GM20000 (cell line): Measurements from ENCODE around the gene CYP27A1.

Source experiments
- DNase-seq: peaks from one replicate; pipeline ENCODE4 v3.0.0; 2012; ENCODE audit warnings: low spot score
- TF ChIP-seq, protein P1 (sequence below): IDR thresholded peaks from 2 replicates; pipeline ENCODE4 v1.5.1; 2012; ENCODE audit warnings: mild to moderate bottlenecking, control low read depth; ENCODE audit errors: extremely low read depth, missing control alignments

CYP27A1 gene

DNA sequence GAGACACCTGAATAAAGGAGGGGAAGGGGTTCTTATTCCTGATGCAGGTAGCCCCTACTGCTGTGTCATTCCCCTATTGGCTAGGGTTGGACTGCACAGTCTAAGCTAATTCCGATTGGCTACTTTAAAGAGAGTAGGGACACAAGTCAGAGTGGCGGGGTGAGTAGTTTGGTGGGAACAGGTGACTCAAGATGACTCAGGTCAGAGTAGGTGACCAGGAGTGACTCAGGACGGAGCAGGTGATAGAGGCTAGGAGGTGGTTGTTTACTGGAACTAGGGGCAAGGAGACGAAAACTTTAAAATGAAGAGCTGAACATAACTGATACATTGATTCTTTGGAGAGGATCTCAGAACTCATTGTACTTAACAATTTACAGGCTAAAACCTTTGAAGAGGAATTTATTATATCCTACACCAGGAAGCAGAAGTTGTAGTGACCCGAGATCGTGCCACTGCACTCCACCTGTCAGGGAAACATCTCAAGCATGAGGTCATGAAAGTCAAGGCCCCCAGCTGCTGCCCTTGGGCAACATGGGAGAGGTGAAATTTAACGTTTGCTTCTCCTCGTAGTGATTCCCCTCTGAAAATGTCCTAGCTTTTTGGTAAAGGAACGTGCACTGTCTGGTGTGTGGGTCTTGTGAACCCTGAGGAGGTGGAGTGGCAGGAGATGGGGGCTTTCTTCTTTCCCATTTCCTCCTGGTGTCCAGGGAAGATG, 4.5 kb upstream of the CYP27A1 start:
- DNase-seq, result no peak
- TF ChIP-seq, protein P1, sequence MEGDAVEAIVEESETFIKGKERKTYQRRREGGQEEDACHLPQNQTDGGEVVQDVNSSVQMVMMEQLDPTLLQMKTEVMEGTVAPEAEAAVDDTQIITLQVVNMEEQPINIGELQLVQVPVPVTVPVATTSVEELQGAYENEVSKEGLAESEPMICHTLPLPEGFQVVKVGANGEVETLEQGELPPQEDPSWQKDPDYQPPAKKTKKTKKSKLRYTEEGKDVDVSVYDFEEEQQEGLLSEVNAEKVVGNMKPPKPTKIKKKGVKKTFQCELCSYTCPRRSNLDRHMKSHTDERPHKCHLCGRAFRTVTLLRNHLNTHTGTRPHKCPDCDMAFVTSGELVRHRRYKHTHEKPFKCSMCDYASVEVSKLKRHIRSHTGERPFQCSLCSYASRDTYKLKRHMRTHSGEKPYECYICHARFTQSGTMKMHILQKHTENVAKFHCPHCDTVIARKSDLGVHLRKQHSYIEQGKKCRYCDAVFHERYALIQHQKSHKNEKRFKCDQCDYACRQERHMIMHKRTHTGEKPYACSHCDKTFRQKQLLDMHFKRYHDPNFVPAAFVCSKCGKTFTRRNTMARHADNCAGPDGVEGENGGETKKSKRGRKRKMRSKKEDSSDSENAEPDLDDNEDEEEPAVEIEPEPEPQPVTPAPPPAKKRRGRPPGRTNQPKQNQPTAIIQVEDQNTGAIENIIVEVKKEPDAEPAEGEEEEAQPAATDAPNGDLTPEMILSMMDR, result no peak

DNA sequence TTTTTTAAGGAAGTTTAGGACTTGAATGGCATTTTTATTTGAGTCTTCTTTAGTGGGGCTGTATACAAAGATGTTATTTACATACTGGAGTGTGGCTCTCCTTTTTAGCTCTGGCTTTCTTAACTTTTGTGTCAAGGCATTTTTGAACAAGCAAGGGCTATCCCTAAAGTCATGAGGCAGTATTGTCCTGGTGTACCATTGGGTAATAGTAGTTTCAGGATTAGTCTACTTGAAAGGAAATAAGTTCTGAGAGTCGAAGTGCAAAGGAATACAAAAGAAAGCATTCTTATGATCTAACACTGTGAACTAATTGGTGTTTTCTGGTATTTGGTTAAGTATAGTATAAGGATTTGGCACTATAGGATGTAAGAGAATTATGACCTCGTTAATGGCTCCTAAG, 1.9 kb upstream of the CYP27A1 start:
- TF ChIP-seq, protein P1, result no peak
- DNase-seq, result no peak

DNA sequence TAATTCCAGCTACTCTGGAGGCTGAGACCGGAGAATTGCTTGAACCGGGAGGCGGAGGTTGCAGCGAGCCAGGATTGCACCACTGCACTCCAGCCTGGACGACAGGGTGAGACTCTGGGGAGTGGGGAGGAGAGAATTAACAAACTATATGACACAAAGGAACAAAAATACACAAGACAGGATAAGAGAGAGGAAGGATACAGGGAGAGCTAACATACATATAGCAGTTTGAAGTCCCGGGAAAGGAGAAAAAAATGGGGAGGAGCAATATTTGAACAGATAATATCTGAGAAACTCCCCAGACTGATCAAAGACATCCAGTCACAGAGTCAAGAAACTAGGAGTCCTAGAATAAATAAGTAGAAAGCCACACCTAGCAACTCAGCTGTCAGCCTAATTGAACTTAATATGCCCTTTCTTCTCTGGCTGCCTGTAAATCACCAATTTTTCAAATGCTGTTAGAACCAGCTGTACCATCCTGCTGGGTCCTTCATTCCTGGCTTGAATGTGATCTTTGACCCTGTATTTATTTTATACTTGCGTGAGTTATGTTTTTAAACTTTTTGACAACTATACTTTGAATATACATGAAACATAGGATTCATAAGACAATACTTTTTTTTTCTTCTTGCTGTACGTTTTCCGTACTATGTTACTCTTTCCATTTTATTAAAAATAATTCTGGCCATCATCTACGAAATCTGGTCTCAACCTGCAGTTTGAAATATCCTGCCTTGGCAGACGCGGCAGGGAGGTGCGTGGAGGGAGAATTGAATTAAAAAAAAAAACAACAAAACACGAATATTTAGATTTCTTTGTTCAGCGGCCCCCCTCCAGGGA, 876 bp upstream of the CYP27A1 start:
- TF ChIP-seq, protein P1, result no peak
- no peak for DNase-seq

DNA sequence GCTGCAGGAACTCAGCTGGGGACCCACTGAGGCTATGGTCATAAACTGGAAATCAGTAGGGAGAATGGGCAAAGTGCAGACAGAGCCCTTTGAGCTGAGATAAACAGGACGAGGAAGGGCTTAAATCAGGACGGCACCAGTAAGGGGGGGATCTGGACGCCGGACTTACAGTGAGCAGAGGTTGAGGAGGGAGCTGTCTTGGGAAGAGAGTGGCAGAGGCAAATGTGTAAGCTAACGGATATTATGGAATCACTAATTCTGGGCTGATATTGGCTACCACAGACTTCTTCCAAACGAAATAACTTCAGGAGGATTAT, 539 bp downstream of the CYP27A1 start:
- TF ChIP-seq, protein P1, result no peak
- no peak for DNase-seq

DNA sequence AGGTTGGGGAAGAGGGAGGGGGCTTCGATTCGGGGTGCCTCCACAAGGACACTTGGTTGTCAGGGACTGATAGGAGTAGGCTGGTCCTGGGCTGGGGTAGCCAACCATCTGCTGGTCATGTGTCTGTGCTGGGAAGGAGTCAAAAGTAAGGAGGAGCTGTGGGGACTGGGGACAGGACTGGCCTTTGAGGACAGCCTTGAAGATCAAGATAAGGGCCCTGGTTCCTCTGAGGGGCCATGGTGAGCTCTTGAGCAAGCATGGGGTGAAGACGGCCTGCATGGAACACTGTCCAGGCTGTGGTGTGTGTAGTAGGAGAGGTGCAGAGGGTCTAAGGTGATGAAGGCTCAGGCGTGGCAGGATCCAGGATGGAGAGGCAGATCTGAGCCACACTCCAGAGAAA, 1.7 kb downstream of the CYP27A1 start:
- no peak for DNase-seq
- TF ChIP-seq, protein P1, result no peak

DNA sequence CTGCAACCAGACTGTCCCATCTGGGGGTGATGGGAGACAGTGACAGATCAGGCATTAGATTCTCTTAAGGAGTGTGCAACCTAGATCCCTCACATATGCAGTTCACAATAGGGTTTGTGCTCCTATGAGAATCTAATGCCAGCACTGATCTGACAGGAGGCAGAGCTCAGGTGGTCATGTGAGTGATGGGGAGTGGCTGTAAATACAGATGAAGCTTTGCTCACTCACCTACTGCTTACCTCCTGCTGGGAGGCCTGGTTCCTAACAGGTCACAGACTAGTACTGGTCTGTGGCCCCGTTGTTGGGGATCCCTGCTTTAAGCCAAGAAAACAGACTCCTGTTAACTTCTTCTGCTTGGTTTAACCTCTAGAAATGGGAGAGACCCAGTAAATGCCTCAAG, 3.2 kb downstream of the CYP27A1 start:
- no peak for DNase-seq
- TF ChIP-seq, protein P1, result no peak

DNA sequence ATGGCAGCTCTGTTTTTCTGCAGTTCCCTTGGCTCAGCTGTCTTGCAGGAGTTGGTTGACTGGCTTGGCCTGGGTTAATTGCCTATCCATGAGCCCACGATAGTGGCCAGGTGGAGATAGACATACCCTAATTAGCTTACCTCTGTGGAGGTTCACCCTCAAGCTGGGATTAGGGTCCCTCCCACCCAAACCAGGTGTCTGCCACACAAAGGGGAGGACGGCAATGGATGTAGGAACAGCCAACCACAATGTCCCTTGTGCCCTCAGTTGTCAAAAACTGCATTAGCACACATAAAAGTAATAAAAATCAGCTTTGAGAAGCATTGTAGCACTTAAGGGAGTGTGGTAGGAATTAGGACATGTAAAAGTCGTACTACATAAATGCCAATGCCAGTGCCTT, 4.2 kb downstream of the CYP27A1 start:
- DNase-seq, result no peak

More for the DNA sequence above, 4.2 kb downstream of the CYP27A1 start:
- TF ChIP-seq, protein P1, result no peak
